Stimulated activated CD8-positive, alpha-beta memory T cell treated with anti-CD3 and anti-CD28 coated beads, Interleukin-2, amount 100 ng/mL, for 1 hour (primary cell): ENCODE results near the gene COQ10A.
A peak's percentile ranks its signal among the peaks of the same experiment; 100 is the strongest.

ENCODE experiments used
- DNase-seq, 2 donors: peaks; one replicate each; pipeline ENCODE4 v3.0.0-alpha.2; 2020; ENCODE audit warnings: low read depth in 2 of 2

The COQ10A gene

GRCh38 chr12:56315622-56316473 lies 49.1 kb downstream of the COQ10A start, which contains the start of gene CNPY2:
CNPY2 (minus strand) TSS chr12:56315988; CDS start chr12:56315217, 771 bp downstream.
- peak; percentile 84 to 85 for DNase-seq

DNA sequence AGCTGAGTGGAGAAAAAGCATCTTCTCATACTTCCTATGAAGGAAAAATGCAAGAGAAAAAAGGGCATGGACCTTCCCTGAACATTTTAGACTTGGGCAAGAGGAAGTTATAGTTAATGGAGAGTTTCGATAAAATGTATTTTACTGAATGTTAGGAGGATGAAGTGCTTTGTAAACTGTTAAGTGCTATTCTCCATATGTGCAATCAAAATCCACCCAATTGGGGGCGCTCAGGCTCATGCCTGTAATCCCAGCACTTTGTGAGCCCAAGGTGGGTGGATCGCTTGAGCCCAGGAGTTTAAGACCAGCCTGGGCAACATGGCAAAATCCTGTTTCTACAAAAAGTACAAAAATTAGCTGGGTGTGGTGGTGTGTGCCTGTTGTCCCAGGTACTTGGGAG lies 50.9 kb downstream of the COQ10A start:
- DNase-seq: no peak
